ENCODE measurements around the gene IPO13. TPM values are rescaled to one million over a fixed set of nuclear protein-coding genes. Genes with fewer than 3 reads are reported as not detected.
A peak's percentile ranks its signal among the peaks of the same experiment; 100 is the strongest.

Gene IPO13
- total and polyA plus RNA-seq, 10 of the 15 experiments (the other 5 are each of a cell fraction or from before 2014, with no cell fraction given) = 7.1 to 26.6 (median 15.9) TPM

DNA sequence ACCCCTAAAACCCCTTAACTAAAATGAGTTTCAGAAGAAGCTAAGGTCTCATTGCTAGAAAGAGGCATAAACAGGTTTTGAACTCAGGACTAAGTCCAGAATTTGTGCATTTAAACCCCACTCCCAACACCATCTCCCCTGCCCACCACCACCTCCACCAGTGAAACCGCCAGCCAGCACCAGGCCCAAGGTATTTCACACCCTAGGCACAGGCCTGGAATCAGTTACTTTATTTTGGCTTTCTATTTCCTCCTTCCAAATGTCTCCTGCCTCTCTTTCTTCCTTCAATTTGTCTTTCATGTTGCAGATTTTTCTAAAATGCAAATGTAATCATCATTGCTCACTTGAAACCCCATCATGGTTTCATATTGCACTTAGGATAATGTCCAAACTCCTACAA, 1.9 kb upstream of the IPO13 start:
- Histone ChIP-seq H3K27me3 (replicated peaks in 1 of 2; ENCODE audit: control insufficient read depth in 2 of 2, insufficient read depth in 2 of 2, low read length in 1 of 2) (no peaks in the 10 kb centered on the region), H3K4me3 (peak overlapping the region; percentile 36; the same call in 1 of the 2 replicates), H3K9me3 (replicated peaks; ENCODE audit: control insufficient read depth, insufficient read depth, low read length) (no peaks in the 10 kb centered on the region), H4K20me1 (ENCODE audit: control insufficient read depth, insufficient read depth) (no peaks in the 10 kb centered on the region), H2AFZ (ENCODE audit: control insufficient read depth, low read depth, low read length) (no peak overlapping the region), H3K27ac (ENCODE audit: control insufficient read depth, insufficient read depth) (no peak overlapping the region), H3K79me2 (ENCODE audit: control insufficient read depth, insufficient read depth, low read length) (peaks cover 23% of the 10 kb centered on the region), H3K4me1 (ENCODE audit: control insufficient read depth, insufficient read depth, low read length) (peaks cover 10% of the 10 kb centered on the region), H3K36me3 (ENCODE audit: control insufficient read depth in 2 of 2, insufficient read depth in 2 of 2, low read length in 1 of 2) (no peaks in the 10 kb centered on the region), H3K4me2 (ENCODE audit: control insufficient read depth, insufficient read depth) (peak overlapping the region; percentile 21), H3K9ac (ENCODE audit: control insufficient read depth, insufficient read depth, low read length) (no peak overlapping the region)
- ChIA-PET CTCF (interaction anchor here (0.9 to 10.4 kb wide), 7 partner anchors 11 to 292 kb away, joined by 3 to 167 read pairs (median 11); partner anchors contain the start of gene ARTN), RAD21 (ENCODE audit: unreplicated experiment) (interaction anchor here (0.6 to 5.8 kb wide), 5 partner anchors 10 to 1096 kb away, joined by 3 to 78 read pairs (median 4); partner anchors contain the start of gene ARTN), POLR2A (interaction anchor here (0.7 to 1.6 kb wide), 4 partner anchors 10 to 295 kb away, joined by 3 to 10 read pairs (median 4); partner anchors contain the start of gene KDM4A), SMC1A (ENCODE audit: uncharacterized antibody, unreplicated experiment) (interaction anchor here (0.9 to 7.2 kb wide), 7 partner anchors 11 to 412 kb away, joined by 3 to 100 read pairs (median 6); partner anchors contain the start of genes ARTN and KDM4A)
- DNase-seq (ENCODE audit: low read depth, low spot score) (no peak), FAIRE-seq (no peak), ATAC-seq (no peak)
- WGBS (ENCODE audit: insufficient coverage, insufficient replicate concordance, low lambda C conversion rate, missing lambda C conversion rate) = 100% methylated on average over 1 of the region's 1 CpG
- intact Hi-C loops (cut with micrococcal nuclease; ENCODE audit: unreplicated experiment) = loop anchor here (5.0 kb wide), 2 partner anchors 92 to 238 kb away; partner anchors contain the start of gene ST3GAL3
- BruUV-seq (replicated peaks) = no TSS peak
- in situ Hi-C loops (cut with MboI) = no loop called here
- no peak for TF ChIP-seq SPI1 (IDR thresholded peaks at IDR 0.05; ENCODE audit: borderline replicate concordance, insufficient read depth, low read depth, low read length)
- no peak for TF ChIP-seq FOXM1 (IDR thresholded peaks at IDR 0.05; ENCODE audit: low read depth, low read length)
- TF ChIP-seq NFIC (IDR thresholded peaks at IDR 0.05; ENCODE audit: low read depth, low read length) = no peak
- TF ChIP-seq CBX5 (IDR thresholded peaks at IDR 0.05; ENCODE audit: low read depth) = no peak
- no peak for TF ChIP-seq EZH2 (IDR thresholded peaks at IDR 0.05; ENCODE audit: borderline replicate concordance, control insufficient read depth, low read depth, low read length)
- TF ChIP-seq, protein P1, sequence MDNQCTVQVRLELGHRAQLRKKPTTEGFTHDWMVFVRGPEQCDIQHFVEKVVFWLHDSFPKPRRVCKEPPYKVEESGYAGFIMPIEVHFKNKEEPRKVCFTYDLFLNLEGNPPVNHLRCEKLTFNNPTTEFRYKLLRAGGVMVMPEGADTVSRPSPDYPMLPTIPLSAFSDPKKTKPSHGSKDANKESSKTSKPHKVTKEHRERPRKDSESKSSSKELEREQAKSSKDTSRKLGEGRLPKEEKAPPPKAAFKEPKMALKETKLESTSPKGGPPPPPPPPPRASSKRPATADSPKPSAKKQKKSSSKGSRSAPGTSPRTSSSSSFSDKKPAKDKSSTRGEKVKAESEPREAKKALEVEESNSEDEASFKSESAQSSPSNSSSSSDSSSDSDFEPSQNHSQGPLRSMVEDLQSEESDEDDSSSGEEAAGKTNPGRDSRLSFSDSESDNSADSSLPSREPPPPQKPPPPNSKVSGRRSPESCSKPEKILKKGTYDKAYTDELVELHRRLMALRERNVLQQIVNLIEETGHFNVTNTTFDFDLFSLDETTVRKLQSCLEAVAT (IDR thresholded peaks at IDR 0.05) = no peak
- no peak for TF ChIP-seq POLR2AphosphoS2 (IDR thresholded peaks at IDR 0.05; ENCODE audit: low read depth, low read length)
- no peak for TF ChIP-seq POU2F2 (IDR thresholded peaks at IDR 0.05; ENCODE audit: borderline replicate concordance, low read depth, low read length)
- no peak for TF ChIP-seq TCF12 (IDR thresholded peaks at IDR 0.05; ENCODE audit: low read depth, low read length)
- no peak for TF ChIP-seq DPF2 (IDR thresholded peaks at IDR 0.05)
- TF ChIP-seq ATF7 (IDR thresholded peaks at IDR 0.05; ENCODE audit: low read depth) = no peak
- TF ChIP-seq, protein P2, sequence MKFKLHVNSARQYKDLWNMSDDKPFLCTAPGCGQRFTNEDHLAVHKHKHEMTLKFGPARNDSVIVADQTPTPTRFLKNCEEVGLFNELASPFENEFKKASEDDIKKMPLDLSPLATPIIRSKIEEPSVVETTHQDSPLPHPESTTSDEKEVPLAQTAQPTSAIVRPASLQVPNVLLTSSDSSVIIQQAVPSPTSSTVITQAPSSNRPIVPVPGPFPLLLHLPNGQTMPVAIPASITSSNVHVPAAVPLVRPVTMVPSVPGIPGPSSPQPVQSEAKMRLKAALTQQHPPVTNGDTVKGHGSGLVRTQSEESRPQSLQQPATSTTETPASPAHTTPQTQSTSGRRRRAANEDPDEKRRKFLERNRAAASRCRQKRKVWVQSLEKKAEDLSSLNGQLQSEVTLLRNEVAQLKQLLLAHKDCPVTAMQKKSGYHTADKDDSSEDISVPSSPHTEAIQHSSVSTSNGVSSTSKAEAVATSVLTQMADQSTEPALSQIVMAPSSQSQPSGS (IDR thresholded peaks at IDR 0.05; ENCODE audit: low read length) = no peak
- TF ChIP-seq, protein P3, sequence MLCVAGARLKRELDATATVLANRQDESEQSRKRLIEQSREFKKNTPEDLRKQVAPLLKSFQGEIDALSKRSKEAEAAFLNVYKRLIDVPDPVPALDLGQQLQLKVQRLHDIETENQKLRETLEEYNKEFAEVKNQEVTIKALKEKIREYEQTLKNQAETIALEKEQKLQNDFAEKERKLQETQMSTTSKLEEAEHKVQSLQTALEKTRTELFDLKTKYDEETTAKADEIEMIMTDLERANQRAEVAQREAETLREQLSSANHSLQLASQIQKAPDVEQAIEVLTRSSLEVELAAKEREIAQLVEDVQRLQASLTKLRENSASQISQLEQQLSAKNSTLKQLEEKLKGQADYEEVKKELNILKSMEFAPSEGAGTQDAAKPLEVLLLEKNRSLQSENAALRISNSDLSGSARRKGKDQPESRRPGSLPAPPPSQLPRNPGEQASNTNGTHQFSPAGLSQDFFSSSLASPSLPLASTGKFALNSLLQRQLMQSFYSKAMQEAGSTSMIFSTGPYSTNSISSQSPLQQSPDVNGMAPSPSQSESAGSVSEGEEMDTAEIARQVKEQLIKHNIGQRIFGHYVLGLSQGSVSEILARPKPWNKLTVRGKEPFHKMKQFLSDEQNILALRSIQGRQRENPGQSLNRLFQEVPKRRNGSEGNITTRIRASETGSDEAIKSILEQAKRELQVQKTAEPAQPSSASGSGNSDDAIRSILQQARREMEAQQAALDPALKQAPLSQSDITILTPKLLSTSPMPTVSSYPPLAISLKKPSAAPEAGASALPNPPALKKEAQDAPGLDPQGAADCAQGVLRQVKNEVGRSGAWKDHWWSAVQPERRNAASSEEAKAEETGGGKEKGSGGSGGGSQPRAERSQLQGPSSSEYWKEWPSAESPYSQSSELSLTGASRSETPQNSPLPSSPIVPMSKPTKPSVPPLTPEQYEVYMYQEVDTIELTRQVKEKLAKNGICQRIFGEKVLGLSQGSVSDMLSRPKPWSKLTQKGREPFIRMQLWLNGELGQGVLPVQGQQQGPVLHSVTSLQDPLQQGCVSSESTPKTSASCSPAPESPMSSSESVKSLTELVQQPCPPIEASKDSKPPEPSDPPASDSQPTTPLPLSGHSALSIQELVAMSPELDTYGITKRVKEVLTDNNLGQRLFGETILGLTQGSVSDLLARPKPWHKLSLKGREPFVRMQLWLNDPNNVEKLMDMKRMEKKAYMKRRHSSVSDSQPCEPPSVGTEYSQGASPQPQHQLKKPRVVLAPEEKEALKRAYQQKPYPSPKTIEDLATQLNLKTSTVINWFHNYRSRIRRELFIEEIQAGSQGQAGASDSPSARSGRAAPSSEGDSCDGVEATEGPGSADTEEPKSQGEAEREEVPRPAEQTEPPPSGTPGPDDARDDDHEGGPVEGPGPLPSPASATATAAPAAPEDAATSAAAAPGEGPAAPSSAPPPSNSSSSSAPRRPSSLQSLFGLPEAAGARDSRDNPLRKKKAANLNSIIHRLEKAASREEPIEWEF (IDR thresholded peaks at IDR 0.05; ENCODE audit: insufficient replicate concordance, low read depth, low read length) = no peak
- TF ChIP-seq STAT3 (IDR thresholded peaks at IDR 0.05; ENCODE audit: low read depth, low read length) = no peak
- no peak for TF ChIP-seq ASH2L (IDR thresholded peaks at IDR 0.05; ENCODE audit: borderline replicate concordance, low read depth)
- no peak for TF ChIP-seq TARDBP (IDR thresholded peaks at IDR 0.05; ENCODE audit: borderline replicate concordance)
- no peak for TF ChIP-seq NBN (IDR thresholded peaks at IDR 0.05)

Measured in GM12878 (cell line).